GM19239 (cell line): ENCODE results near the gene HMGCLL1.

Source experiments
- DNase-seq: peaks from one replicate; pipeline ENCODE4 v3.0.0; 2011; ENCODE audit warnings: low spot score; ENCODE audit not compliant: insufficient read length
- FAIRE-seq: peaks from 2 replicates; lab custom pipeline; 2011; peaks lifted over from hg19 to GRCh38; lab: Jason Lieb, UNC

HMGCLL1 gene

GRCh38 chr6:55536391-55536956, 42.5 kb downstream of the HMGCLL1 start:
- no peak for FAIRE-seq
- DNase-seq = no peak

GRCh38 chr6:55531496-55531895, 47.5 kb downstream of the HMGCLL1 start:
- no peak for DNase-seq
- no peak for FAIRE-seq

- no peak for DNase-seq
- FAIRE-seq = no peak
Measured at GRCh38 chr6:55530931-55531330, 48.1 kb downstream of the HMGCLL1 start.

GRCh38 chr6:55528624-55529023, 50.4 kb downstream of the HMGCLL1 start:
- FAIRE-seq (no peak), DNase-seq (no peak)

- DNase-seq (no peak), FAIRE-seq (no peak)
Measured at GRCh38 chr6:55524441-55524840, 54.6 kb downstream of the HMGCLL1 start.

- FAIRE-seq (no peak), DNase-seq (no peak)
Measured at GRCh38 chr6:55518529-55519060, 60.4 kb downstream of the HMGCLL1 start.

- DNase-seq = no peak
- no peak for FAIRE-seq
Measured at GRCh38 chr6:55516736-55517135, 62.3 kb downstream of the HMGCLL1 start.

GRCh38 chr6:55512904-55513303, 66.1 kb downstream of the HMGCLL1 start:
- DNase-seq (no peak), FAIRE-seq (no peak)

GRCh38 chr6:55511122-55511800, 67.7 kb downstream of the HMGCLL1 start:
- DNase-seq (no peak), FAIRE-seq (no peak)

- DNase-seq (no peak), FAIRE-seq (no peak)
Measured at GRCh38 chr6:55499591-55499990, 79.4 kb downstream of the HMGCLL1 start.

GRCh38 chr6:55497694-55498093, 81.3 kb downstream of the HMGCLL1 start:
- DNase-seq = no peak
- FAIRE-seq = no peak

- no peak for FAIRE-seq
- no peak for DNase-seq
Measured at GRCh38 chr6:55496201-55496600, 82.8 kb downstream of the HMGCLL1 start.

- no peak for FAIRE-seq
- DNase-seq = no peak
Measured at GRCh38 chr6:55495277-55495676, 83.7 kb downstream of the HMGCLL1 start.

- FAIRE-seq = no peak
Measured at GRCh38 chr6:55494411-55494810, 84.6 kb downstream of the HMGCLL1 start.

GRCh38 chr6:55492259-55492658, 86.7 kb downstream of the HMGCLL1 start:
- FAIRE-seq = no peak

More at GRCh38 chr6:55494411-55494810, 84.6 kb downstream of the HMGCLL1 start:
- no peak for DNase-seq

GRCh38 chr6:55490871-55491270, 88.1 kb downstream of the HMGCLL1 start:
- DNase-seq = no peak
- FAIRE-seq = no peak

More at GRCh38 chr6:55492259-55492658, 86.7 kb downstream of the HMGCLL1 start:
- DNase-seq = no peak

GRCh38 chr6:55474382-55474781, 104.6 kb downstream of the HMGCLL1 start:
- no peak for FAIRE-seq

GRCh38 chr6:55473722-55474121, 105.3 kb downstream of the HMGCLL1 start:
- FAIRE-seq (no peak), DNase-seq (no peak)

More at GRCh38 chr6:55474382-55474781, 104.6 kb downstream of the HMGCLL1 start:
- no peak for DNase-seq

GRCh38 chr6:55469951-55470366, 109.0 kb downstream of the HMGCLL1 start:
- no peak for DNase-seq
- FAIRE-seq = no peak

GRCh38 chr6:55456016-55456415, 123.0 kb downstream of the HMGCLL1 start:
- FAIRE-seq = no peak

GRCh38 chr6:55450005-55450404, 129.0 kb downstream of the HMGCLL1 start:
- FAIRE-seq (no peak), DNase-seq (no peak)

More at GRCh38 chr6:55456016-55456415, 123.0 kb downstream of the HMGCLL1 start:
- DNase-seq = no peak

GRCh38 chr6:55449225-55449624, 129.8 kb downstream of the HMGCLL1 start:
- FAIRE-seq = no peak
- no peak for DNase-seq
